Tibial artery (tissue), 4 donors: ENCODE measurements around the gene FLT3LG.

Experiments
- DNase-seq, 2 donors: peaks; one replicate each; pipeline ENCODE4 v3.0.0-alpha.2; 2019
- H3K27ac ChIP-seq, 2 donors: fragments of 200-600 bp; sonication (generic) in 1 of 2; 1 replicate in 1 of 2; 2 replicates in 1 of 2; pipeline ENCODE4 v1.5.1; 2018 to 2019; ENCODE audit warnings: mild to moderate bottlenecking in 1 of 2
- H3K27me3 ChIP-seq, 2 donors: fragments of 200-600 bp; sonication (generic) in 1 of 2; one replicate each; pipeline versions ENCODE4 v1.5.1 to v1.6.0; 2016 to 2019
- H3K36me3 ChIP-seq, 3 donors: fragments of 200-600 bp; sonication (generic) in 2 of 3; one replicate each; pipeline ENCODE4 v1.5.1; 2016 to 2019; ENCODE audit warnings: mild to moderate bottlenecking in 2 of 3
- H3K4me1 ChIP-seq, 4 donors: fragments of 200-600 bp; sonication (generic) in 2 of 4; 1 replicate in 3 of 4; 2 replicates in 1 of 4; pipeline ENCODE4 v1.5.1; 2016 to 2019
- H3K4me3 ChIP-seq, 2 donors: fragments of 200-600 bp; sonication (generic) in 1 of 2; 1 replicate in 1 of 2; 2 replicates in 1 of 2; pipeline ENCODE4 v1.5.1; 2018 to 2019; ENCODE audit warnings: mild to moderate bottlenecking in 2 of 2
- H3K9me3 ChIP-seq, 3 donors: fragments of 200-600 bp; sonication (generic) in 1 of 3; one replicate each; pipeline ENCODE4 v1.5.1; 2016 to 2019
- intact Hi-C: fragments of 100-400 bp; cut with DNase I; formaldehyde crosslinking; loops from one replicate; pipeline ENCODE4 v1.15.0; 2023; ENCODE audit warnings: low total_unique reads
- TF ChIP-seq, protein P1 (sequence below), 2 experiments: fragments of 200-600 bp in 1 of 2; fragments of 450-650 bp in 1 of 2; IDR thresholded peaks; one replicate each; pipeline ENCODE4 v1.5.1; 2017 to 2019; ENCODE audit warnings: antibody characterized with exemption in 2 of 2, mild to moderate bottlenecking in 1 of 2, moderate library complexity in 1 of 2

FLT3LG gene

DNA sequence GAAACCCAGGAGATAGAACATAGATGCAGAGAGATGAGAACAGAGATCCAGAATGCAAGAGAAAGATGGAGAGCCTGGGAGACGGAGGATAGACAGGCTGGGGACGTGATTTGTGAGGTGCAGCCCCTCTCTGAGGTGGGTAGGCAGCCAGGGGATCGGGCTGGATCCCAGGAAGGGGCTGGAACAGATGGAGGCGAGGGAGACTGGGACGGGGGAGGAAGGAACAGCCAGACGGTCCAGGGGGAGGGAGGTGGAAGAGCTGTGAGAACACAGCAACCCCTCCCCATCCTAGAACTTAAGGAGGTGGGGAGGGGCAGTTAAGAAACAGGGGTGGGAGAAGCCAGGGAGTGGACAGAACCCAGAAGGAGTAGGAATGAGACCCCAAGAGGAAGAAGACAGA is 35.8 kb upstream of the FLT3LG start:
- Histone ChIP-seq H3K4me1 (peaks cover 0 to 24% (median 10%) of the 10 kb centered on the region in 4 donors), H3K36me3 (no peaks in the 10 kb centered on the region), H3K27ac (no peak overlapping the region), H3K9me3 (no peaks in the 10 kb centered on the region), H3K4me3 (no peak overlapping the region), H3K27me3 (peaks cover 0 to 93% of the 10 kb centered on the region in 2 donors)
- TF ChIP-seq, protein P1, sequence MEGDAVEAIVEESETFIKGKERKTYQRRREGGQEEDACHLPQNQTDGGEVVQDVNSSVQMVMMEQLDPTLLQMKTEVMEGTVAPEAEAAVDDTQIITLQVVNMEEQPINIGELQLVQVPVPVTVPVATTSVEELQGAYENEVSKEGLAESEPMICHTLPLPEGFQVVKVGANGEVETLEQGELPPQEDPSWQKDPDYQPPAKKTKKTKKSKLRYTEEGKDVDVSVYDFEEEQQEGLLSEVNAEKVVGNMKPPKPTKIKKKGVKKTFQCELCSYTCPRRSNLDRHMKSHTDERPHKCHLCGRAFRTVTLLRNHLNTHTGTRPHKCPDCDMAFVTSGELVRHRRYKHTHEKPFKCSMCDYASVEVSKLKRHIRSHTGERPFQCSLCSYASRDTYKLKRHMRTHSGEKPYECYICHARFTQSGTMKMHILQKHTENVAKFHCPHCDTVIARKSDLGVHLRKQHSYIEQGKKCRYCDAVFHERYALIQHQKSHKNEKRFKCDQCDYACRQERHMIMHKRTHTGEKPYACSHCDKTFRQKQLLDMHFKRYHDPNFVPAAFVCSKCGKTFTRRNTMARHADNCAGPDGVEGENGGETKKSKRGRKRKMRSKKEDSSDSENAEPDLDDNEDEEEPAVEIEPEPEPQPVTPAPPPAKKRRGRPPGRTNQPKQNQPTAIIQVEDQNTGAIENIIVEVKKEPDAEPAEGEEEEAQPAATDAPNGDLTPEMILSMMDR (IDR thresholded peaks at IDR 0.05), result no peak
- intact Hi-C loops, result no loop called here
- DNase-seq, result no peak

- Histone ChIP-seq H3K4me1 (peaks cover 0 to 24% (median 10%) of the 10 kb centered on the region in 4 donors), H3K36me3 (no peaks in the 10 kb centered on the region), H3K27me3 (peaks cover 0 to 77% of the 10 kb centered on the region in 2 donors), H3K4me3 (no peak overlapping the region), H3K27ac (no peak overlapping the region), H3K9me3 (no peaks in the 10 kb centered on the region)
- intact Hi-C loops, result loop anchor here (10.0 kb wide), 1 partner anchor 175 kb away; no protein-coding TSS in a partner anchor
- DNase-seq, result no peak
- TF ChIP-seq, protein P1 (IDR thresholded peaks at IDR 0.05), result no peak
Observed at GRCh38 chr19:49439836-49440235, 34.2 kb upstream of the FLT3LG start.

DNA sequence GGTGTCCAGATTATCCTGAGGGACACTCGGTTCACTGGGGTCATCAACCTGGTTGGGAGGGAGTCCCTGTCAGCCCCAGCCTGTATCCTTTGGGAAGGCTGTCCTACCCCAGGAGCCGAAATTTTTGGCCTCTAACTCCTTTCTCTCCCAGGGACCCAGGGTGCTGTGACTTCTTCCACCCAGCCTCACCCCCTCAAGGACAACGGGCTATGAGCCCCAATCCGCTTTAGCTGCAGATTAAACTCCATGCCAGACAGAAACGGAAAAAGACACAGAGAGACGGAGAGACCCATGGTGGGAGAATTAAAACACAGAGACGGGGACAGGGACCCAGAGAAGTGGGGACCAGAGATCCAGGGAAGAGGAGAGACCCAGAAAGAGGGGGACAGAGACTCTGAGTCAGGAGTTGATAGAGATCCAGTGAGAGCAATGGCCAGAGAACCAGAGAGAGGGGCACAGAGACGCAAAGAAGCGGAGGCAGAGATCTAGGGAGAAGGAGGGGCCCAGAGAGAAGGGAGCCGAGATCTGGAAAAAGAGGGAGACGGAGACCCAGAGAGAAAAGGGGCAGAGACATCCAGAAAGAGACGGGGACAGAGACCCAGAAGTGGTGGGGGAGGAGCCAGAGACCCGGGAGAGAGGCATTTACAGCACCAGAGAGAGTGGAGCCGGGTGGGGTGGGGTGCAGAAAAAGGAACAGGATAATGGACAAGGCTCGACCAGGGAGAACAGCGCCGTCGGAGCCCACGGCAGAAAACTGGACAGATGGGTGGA is 33.4 kb upstream of the FLT3LG start:
- Histone ChIP-seq H3K36me3 (no peaks in the 10 kb centered on the region), H3K27me3 (peaks cover 0 to 70% of the 10 kb centered on the region in 2 donors), H3K4me1 (peaks cover 0 to 24% (median 10%) of the 10 kb centered on the region in 4 donors), H3K4me3 (peak overlapping the region; percentile 7 to 34), H3K27ac (no peak overlapping the region), H3K9me3 (no peaks in the 10 kb centered on the region)
- TF ChIP-seq, protein P1 (IDR thresholded peaks at IDR 0.05), result no peak
- intact Hi-C loops, result loop anchor here (10.0 kb wide), 1 partner anchor 176 kb away; no protein-coding TSS in a partner anchor
- DNase-seq, result no peak

DNA sequence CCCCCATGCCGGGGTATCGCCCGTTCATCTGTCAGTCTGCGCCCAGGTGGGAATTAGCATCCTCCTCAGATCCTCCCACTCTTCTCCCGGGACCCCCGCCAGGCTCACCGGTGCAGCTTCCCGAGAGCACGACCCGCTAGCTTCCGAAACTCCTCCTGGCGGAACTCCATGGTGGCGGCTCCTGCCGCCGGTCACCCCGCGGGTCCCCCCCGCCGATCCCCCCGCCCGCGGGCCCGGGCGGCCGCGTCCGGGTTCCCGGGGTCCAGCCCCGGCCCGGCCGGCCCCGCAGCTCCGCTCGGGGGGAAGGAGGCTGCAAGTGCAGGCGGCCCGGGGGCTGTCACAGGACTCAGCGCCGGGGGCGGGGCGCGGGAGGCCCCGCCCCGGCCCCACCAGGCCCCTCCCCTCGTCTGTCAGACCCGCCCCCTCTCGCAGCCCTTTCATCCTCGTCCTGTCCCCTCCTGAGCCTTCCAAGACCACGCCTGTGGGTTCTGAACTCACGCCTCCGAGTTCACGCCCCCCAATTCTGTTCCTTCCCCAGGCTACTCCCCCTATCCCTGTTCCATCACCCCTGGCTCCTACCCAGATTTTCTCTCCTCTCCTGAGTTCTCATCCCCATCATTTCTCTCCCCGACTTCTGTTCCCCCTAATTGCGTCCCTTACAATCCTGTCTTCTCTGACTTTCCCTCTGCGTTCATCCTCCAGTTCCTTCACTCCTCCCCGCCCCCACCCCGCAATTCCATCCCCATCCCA is 32.6 kb upstream of the FLT3LG start, which contains the start of gene SLC17A7:
Gene SLC17A7 (minus strand): TSS at position 318 of the 750 bp plus-strand sequence. CDS start 148 bp downstream, at position 170.
- peak; percentile 72 to 82 for DNase-seq
- H3K4me3 ChIP-seq, result peak within 1 kb of the TSS; percentile 57 to 80

GRCh38 chr19:49441960-49442350 is 32.1 kb upstream of the FLT3LG start:
- H3K27me3 ChIP-seq, result peaks cover 0 to 56% of the 10 kb centered on the region in 2 donors
- peak overlapping the region in 1 of 2 donors; percentile 77 for H3K27ac ChIP-seq
- no peaks in the 10 kb centered on the region for H3K9me3 ChIP-seq
- TF ChIP-seq, protein P1 (IDR thresholded peaks at IDR 0.05), result no peak
- peak overlapping the region; percentile 57 to 80 for H3K4me3 ChIP-seq
- peaks cover 0 to 9% (median 6%) of the 10 kb centered on the region in 3 donors for H3K36me3 ChIP-seq
- H3K4me1 ChIP-seq, result peaks cover 0 to 21% (median 10%) of the 10 kb centered on the region in 4 donors
- no peak for DNase-seq
- intact Hi-C loops, result loop anchor here (2.0 to 10.0 kb wide), 2 partner anchors 49 to 177 kb away; no protein-coding TSS in a partner anchor

More for the DNA sequence above, 32.6 kb upstream of the FLT3LG start, which contains the start of gene SLC17A7:
- intact Hi-C loops, result loop anchor here (10.0 kb wide), 1 partner anchor 177 kb away; no protein-coding TSS in a partner anchor
- TF ChIP-seq, protein P1 (IDR thresholded peaks at IDR 0.05), result no peak
- H3K27me3 ChIP-seq, result peaks cover 0 to 62% of the 10 kb centered on the region in 2 donors
- H3K9me3 ChIP-seq, result no peaks in the 10 kb centered on the region
- H3K36me3 ChIP-seq, result peaks cover 0 to 3% (median 0%) of the 10 kb centered on the region in 3 donors
- H3K27ac ChIP-seq, result peak within 1 kb of the TSS; percentile 74 to 77
- H3K4me1 ChIP-seq, result peaks cover 0 to 22% (median 10%) of the 10 kb centered on the region in 4 donors
